ENCODE results near the gene HLA-DRA. TPM values are rescaled to one million over a fixed set of nuclear protein-coding genes. Genes with fewer than 3 reads are reported as not detected.

Gene HLA-DRA
- total and polyA plus RNA-seq, 2 of the 8 experiments (the other 6 are each of a cell fraction or from before 2014, with no cell fraction given), result 5.0 to 6.2 TPM

- no peaks in the 10 kb centered on the region for H3K79me2 ChIP-seq (ENCODE audit: control insufficient read depth in 1 of 2, insufficient read depth in 2 of 2, low read length in 2 of 2)
- H4K5ac ChIP-seq (ENCODE audit: insufficient read length, low read depth, low read length), result no peak overlapping the region
- no peaks in the 10 kb centered on the region for H4K20me1 ChIP-seq (replicated peaks in 1 of 2; ENCODE audit: control insufficient read depth in 1 of 2, insufficient read depth in 2 of 2, low read length in 2 of 2)
- no peak overlapping the region for H3K14ac ChIP-seq (ENCODE audit: insufficient read length)
- H3K4me3 ChIP-seq (ENCODE audit: extremely low read depth in 1 of 4, insufficient read depth in 2 of 4, low read depth in 3 of 4, low read length in 4 of 4), result no peak overlapping the region
- H2BK15ac ChIP-seq (ENCODE audit: low read length), result no peak overlapping the region
- no peak overlapping the region for H3K4ac ChIP-seq (replicated peaks; ENCODE audit: insufficient read length, low read depth, low read length)
- TF ChIP-seq ATF2 (IDR thresholded peaks at IDR 0.05; ENCODE audit: low read length), result no peak
- FAIRE-seq (no peak), DNase-seq (ENCODE audit: low read depth in 1 of 2, low spot score in 2 of 2) (no peak)
- H3K9me3 ChIP-seq (ENCODE audit: insufficient read depth in 2 of 2, low read depth in 1 of 2, low read length in 1 of 2), result no peaks in the 10 kb centered on the region
- WGBS, 2 experiments (ENCODE audit: extremely low coverage in 1 of 2, insufficient coverage in 1 of 2, insufficient read length in 1 of 2, insufficient replicate concordance in 2 of 2, low coverage in 1 of 2, low lambda C conversion rate in 2 of 2, missing lambda C conversion rate in 1 of 2), result 64% methylated on average over 4 of the region's 4 CpGs; no CpG with 5 or more reads in 1 of the 2 experiments
- ChIA-PET POLR2A (ENCODE audit: partially characterized antibody) (no interaction called here), CTCF (ENCODE audit: partially characterized antibody) (interaction anchor here (0.9 kb wide), 1 partner anchor 57 kb away, joined by 3 read pairs; no protein-coding TSS in a partner anchor)
- no peak overlapping the region for H3K27ac ChIP-seq (ENCODE audit: low read depth, low read length)
- H2AFZ ChIP-seq (ENCODE audit: low read length), result no peak overlapping the region
- no peak overlapping the region for H2BK20ac ChIP-seq (ENCODE audit: low read length)
- no peaks in the 10 kb centered on the region for H3K79me1 ChIP-seq (ENCODE audit: low read depth, low read length)
- no peak overlapping the region for H2BK120ac ChIP-seq (replicated peaks; ENCODE audit: low read depth, low read length)
- no peaks in the 10 kb centered on the region for H3K23me2 ChIP-seq (ENCODE audit: low read depth, low read length)
- no peak overlapping the region for H3K4me2 ChIP-seq (ENCODE audit: insufficient read depth in 1 of 2, low read depth in 2 of 2, low read length in 2 of 2)
- H3K36me3 ChIP-seq (ENCODE audit: control insufficient read depth in 2 of 4, insufficient read depth in 4 of 4, low read length in 3 of 4), result no peaks in the 10 kb centered on the region
- H3K9ac ChIP-seq (replicated peaks in 1 of 4; ENCODE audit: extremely low read depth in 1 of 4, low read depth in 3 of 4, low read length in 3 of 4), result no peak overlapping the region
- H3K18ac ChIP-seq (ENCODE audit: extremely low read depth, low read length), result no peak overlapping the region
- H3K4me1 ChIP-seq (replicated peaks in 1 of 4; ENCODE audit: control insufficient read depth in 3 of 4, insufficient read depth in 4 of 4, low read length in 3 of 4), result no peaks in the 10 kb centered on the region
- no peak overlapping the region for H2AK5ac ChIP-seq (ENCODE audit: low read depth, low read length)
- no peaks in the 10 kb centered on the region for H3K27me3 ChIP-seq (replicated peaks in 1 of 4; ENCODE audit: control insufficient read depth in 3 of 4, extremely low read depth in 1 of 4, insufficient read depth in 3 of 4, low read length in 3 of 4)
- H2BK12ac ChIP-seq (ENCODE audit: low read depth, low read length), result no peak overlapping the region
- H4K91ac ChIP-seq (replicated peaks; ENCODE audit: insufficient read length, low read length), result no peak overlapping the region
- H2BK5ac ChIP-seq (ENCODE audit: low read depth, low read length), result no peak overlapping the region
- H3K56ac ChIP-seq (replicated peaks; ENCODE audit: insufficient read length, low read depth, low read length), result no peak overlapping the region
- no peak overlapping the region for H3K23ac ChIP-seq (ENCODE audit: insufficient read length)
- H4K8ac ChIP-seq (ENCODE audit: extremely low read depth, insufficient read depth, low read length), result no peak overlapping the region
Measured at GRCh38 chr6:32484614-32484998, 44.9 kb downstream of the HLA-DRA start.

Measured in H1 (cell line).